GM18520 (cell line): Measurements from ENCODE around the gene VSX1.

ENCODE experiments used
- ATAC-seq: cut with Tn5 transposase; IDR thresholded peaks from one replicate; pipeline ENCODE4 v1.9.1; 2021; ENCODE audit not compliant: unreplicated experiment

Gene VSX1

DNA sequence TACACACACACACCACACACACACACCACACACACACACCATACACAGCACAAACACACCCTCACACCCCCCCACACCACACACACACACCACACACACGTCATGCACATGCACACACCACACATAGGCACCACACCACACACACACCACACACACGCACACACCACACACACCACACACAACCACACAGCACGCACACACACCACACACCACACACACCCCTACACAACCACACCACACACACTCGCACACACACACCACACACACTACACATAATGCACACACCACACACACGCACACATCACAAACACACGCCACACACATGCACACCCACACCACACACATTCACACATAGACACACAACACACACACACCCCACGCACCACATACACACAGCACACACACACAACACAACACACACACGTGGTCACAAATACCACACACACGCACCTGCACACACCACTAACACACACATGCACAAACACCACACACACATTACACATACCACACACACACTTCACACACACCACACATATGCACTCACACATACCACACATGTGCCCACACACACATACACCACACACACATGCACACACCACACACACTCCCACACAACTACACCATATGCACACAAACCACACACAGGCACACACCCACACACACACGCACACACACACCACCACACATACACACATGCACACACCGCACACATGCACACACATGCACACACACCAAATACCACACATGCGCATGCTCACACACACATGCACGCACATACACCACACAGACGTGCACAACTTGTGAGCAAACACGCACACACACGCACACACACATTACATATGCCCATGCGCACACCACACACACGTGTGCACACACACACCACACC lies 14.6 kb downstream of the VSX1 start:
- ATAC-seq, result no peak

DNA sequence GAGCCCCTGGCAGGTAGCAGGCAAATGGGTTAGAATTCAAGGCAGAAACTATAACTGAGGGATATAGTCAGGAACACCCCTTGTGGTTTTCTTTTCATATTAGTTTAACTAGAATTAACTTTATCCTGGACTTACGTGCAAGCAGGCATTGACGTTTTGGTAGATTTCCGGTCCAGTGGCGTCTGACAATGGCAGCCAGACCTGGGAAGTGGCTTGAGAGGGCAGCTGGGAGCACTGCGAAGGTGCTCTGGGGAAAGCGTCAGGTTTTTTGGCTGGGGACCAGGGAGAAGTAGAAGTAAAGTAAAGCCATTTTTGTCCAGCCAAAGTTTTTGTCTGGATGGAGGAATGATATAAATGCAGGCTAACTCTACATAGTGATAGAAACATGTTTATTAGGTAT lies 15.6 kb downstream of the VSX1 start:
- ATAC-seq, result no peak

DNA sequence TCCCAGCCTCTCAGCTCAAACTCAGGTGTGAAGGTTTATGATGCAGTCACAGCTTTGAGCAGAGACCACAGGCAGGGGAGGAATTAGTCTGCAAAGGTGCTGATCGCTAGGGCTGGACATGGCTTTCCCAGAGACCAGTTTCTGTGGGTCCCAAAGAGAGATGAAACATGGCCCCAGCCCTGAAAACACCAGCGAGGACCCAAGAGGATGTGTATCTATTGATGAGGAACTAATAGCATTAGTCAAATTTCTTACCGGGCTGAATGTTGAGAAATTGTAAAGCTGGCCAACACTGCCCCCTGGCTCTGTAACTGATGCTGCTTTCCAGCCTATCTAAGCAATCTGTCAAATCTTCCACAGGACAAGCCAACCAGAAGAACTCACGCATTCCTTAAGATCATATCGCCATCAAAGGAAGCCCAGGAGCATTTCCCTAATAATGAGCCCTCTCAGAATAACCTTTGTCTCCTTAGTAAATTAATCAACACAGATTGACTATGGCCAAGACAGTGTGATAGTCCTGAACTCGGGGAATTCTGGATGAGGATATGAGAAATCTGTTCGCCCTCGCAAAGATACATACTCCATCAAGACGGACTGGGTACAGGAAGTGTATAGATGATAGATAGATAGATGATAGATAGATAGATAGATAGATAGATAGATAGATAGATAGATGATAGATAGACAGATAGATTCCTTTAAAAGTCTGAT lies 16.2 kb downstream of the VSX1 start:
- no peak for ATAC-seq

DNA sequence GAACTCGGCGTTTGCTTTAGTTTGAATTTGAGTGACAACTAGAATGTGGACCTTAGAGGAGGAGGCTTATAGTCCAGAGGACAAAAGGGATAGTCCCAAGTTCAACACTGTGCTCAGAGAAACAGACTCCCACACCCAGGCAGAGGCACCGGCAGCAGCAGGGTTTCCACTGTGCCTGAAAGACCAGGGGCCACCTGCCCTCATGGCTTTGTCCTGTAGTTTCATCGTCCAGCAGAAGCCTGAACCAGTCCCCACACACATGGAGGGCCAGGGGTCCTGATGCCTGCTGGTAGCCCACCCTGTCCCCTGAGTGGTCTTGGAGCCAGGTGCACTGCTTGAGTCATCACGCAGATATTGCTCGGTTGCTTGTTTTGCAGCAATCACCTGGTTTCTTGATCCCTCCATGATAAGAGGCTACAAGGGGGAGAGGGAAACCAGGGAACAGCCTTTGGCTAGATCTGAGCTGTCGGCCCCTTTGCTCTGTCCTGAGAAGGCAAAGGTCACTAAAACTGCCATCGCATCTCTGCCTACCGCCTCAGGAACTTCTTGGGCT lies 16.8 kb downstream of the VSX1 start:
- no peak for ATAC-seq

DNA sequence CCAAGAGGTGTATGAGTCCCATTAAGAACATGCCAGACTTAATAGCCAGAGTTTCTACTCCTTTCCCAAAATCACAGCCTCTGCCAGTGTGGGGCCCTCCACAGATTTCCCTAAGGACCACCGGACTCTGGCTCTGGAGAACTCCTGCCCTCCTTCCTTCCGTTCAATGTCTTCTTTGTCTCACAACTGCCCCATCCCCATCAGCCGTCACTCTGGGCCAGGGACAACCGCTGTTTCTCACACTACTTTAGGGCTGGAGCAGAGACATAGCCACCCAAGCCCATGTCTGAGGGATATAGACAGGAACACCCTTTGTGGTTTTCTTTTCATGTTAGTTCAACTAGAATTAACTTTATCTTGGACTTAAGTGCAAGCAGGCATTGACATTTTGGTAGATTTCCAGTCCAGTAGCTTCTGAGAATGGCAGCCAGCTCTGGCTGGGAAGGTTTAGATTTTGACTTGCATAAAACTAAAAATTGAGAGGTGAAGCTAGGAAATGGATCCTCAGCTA lies 17.3 kb downstream of the VSX1 start:
- no peak for ATAC-seq

DNA sequence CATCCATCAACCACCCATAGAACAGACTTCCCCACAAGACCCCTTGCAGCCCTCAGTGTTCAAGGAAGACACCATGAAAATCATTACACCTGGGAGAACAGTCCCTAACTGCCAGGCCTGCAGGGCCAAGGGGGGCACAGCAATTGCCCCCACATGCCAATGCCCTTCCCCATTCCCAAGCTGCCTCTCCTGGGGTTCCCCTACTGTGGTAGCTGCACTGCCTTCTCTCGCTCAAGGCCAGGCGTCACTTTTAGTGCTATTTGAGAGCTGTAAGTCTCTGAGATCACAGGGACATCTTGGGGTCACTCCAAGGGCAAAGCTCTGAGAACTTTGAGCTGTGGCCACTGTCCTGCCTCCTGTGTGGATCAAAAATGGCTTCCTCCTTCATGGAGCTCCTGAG lies 18.0 kb downstream of the VSX1 start:
- ATAC-seq, result no peak

DNA sequence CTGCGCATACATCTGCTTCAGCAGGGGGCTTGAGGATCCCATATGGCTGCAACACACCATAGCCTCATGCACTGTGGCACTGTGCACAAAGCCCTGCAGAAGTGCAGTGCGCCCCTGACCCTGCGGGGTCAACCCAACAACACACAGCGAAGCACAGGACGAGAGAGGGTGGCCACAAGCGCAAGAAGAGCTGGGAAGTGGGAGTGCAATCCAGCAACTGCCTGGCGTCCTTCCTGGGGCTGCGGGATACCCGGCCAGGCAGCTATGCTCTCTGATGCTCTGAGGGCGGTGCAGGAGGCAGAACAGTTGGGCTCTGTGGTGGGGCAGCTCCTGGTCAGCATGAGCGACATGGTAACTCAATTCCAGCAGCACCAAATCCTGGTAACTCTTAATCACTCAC lies 18.4 kb downstream of the VSX1 start:
- no peak for ATAC-seq

DNA sequence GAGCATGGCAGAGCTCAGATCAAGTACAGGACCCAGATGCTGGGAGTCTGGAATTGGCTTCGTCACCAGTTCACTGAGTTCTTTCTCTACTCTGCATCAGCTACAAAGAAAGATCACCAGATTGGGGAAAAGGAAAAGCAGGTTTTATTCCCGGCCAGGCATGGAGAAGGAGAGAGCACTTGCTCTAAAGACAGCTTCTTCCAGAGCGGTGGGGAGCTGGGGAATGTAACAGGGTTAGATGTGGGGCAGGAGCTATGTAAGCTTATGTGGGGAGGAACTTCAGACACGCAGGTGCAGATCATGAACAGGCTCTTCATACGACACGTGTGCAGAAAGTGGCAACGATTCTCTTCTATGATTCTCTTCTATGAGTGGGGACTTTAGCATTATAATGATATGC lies 19.1 kb downstream of the VSX1 start:
- ATAC-seq, result no peak

DNA sequence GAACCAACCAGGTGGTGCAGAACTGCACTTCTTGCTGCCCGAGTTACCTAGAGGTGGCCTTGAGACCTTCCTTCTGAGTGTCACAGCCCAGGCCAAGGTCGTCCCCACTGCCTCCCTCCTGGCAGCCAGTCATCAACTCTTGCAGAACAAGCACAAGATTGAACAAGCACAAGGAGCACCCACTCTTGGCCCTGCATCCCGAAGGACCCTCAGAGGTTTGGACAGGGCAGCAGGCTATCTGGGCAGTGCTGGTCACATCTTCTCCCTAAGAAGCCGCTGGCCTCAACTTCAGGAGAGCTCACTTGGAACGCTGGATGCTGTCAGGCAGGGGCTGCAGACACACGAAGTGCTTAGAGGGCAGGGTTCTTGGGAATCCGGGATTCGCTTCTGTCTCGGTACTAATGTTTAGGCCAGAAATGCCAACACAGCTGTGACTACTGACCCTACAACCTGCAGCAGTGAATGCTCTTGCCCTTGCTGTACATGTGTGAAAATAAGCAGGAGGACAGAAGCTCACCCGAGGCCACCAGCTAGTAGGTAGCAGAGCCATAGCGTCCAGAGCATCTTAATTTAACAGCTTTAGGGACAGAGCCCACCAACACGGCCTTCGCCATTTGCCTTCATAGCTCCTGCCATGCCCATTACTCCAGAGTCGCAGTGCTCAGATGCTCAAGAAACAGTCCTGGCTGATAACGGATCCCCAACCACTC lies 20.0 kb downstream of the VSX1 start:
- ATAC-seq, result no peak

DNA sequence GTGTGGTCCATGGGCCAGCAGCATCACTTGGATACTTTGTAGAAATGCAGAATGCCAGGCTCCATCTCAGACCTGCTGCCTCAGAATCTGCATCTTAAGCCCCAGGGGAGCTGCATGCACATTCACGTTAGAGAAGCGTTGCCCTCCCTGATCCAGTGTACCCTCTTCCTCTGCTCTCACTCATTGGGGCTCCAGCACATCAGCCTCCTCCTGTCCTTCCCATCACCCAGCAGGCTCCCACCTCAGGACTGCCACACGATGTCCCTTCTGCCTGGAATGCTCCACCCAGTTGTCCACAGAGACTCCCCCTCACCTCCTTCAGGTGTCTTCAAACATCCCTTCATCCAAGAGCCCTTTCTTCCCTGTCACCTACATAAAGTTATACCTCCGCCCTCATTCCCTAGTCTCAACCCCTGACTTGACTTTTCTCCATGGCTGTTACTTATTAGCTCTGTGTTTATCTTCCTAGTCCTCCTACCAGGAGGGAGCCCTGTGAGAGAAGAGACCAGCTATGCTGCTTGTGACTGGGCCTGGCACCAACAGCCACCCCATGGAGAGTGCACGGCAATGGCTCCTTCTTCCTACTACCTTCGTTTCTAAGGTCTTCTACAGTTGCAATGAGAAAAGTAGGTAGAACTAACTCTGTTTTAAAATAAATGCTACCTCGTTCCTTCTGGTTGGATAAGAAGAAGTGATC lies 20.7 kb downstream of the VSX1 start:
- no peak for ATAC-seq

DNA sequence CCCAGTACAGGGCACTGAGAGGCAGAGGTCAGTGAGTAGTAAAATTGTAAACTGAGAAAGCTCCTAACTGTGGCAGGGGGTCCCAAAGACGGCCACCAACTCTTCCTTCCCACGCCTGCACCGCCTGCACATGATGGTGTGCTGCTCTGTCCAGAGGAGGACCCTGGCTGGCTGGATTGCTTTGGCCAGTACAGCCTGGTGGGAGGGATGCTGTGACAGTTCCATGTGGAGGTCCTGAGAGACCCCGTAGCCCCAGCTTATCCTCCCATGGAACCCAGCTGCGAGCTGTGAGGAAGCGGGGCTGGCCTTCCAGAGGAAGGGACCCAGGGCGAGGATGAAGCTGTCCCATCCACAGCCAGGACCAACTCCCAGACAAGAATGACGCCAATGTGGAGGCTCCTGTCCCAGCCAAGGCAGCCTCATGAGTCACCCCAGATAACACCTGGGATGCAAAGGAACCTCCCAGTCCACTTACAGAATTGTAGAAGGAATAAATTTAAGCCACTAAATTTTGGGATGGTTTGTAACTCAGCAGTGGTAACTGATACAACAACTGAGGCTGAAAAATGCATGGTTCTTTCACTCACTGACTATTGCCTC lies 22.0 kb downstream of the VSX1 start:
- ATAC-seq, result no peak

DNA sequence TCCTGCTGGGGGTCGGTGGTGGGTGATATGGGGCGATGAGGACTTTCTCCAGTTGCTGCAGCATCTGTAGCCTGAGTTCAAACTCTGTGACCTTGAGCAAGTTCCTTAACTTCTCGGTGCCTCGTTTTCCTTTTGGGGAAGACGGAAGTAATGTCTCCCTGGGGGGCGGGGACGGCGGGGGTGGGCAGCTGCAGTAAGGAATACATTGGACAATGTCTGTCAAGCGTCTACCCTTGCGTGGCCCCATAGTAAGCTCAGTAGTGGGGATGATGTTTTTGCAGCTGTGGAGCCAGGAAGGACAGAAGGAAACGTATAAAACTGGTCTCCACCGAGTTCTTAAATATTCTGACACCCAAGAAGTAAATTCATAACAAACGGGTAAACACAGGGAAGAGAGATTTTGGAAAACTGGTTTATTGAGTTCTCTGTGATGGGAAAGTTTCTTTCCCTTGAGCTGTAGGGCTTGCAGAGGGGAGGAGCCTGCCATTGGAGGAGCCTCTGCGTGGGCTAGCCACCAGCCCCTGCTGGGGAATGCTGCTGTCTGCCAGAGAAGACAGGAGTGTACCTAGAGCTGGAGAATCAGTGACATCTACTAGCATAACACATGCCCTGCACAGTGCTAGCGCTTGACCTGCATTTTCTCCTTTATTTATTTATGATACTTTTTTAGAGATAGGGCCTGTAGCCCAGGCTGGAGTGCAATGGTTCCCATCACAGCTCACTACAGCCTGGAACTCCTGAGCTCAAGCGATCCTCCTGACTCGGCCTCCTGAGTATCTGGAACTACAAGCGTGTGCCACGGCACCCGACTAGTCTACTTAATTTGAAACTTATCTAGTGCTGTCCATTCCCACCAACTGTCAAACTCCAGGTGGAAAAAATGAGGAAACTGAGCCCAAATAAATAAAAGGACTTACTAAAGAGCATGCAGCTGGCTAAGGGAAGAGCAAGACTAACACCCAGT lies 22.8 kb downstream of the VSX1 start:
- ATAC-seq, result no peak

DNA sequence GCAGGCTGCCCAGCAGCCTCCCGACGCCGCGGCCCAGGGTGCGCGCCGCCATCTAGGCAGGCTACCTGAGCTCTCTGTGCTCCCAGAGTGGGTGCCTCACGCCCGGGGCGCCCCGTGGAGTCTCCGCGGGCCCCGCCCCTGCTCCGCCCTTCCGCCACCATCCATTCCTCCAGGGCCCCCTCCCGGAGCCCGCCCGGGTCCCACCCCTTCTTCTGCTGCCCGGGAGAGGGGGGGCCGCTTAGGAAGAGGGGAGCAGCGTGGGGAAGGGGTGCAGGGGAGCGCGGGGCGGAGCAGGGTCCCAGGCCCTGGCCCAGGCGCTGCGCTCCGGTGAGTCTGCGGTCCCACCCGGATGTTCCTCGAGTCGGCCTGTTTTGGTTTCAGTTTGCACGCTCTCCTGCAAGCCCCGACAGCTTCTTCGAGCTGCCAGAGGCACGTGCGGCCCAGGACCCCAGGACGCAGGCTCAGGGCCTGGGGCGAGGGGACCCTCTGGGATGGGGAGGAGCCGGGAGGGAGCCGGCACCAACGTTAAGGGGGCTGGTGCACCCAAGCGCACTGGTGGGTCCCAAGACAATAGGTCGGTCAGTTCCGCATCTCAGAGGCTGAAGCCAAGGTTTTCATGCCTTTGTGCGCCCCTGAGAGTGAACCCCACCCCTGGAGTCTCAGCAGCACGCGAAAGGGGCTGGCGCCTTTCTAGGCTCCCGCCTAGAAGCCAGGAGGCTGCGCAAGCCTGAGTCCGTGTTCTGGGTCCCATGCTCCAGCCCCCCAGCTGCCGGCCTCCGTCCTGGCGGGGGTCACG lies 23.7 kb downstream of the VSX1 start, which contains the start of gene ACSS1:
ACSS1 (minus strand) TSS at position 89 of the 796 bp plus-strand sequence; CDS start at position 52, 37 bp downstream.
- peak; percentile 32 for ATAC-seq

DNA sequence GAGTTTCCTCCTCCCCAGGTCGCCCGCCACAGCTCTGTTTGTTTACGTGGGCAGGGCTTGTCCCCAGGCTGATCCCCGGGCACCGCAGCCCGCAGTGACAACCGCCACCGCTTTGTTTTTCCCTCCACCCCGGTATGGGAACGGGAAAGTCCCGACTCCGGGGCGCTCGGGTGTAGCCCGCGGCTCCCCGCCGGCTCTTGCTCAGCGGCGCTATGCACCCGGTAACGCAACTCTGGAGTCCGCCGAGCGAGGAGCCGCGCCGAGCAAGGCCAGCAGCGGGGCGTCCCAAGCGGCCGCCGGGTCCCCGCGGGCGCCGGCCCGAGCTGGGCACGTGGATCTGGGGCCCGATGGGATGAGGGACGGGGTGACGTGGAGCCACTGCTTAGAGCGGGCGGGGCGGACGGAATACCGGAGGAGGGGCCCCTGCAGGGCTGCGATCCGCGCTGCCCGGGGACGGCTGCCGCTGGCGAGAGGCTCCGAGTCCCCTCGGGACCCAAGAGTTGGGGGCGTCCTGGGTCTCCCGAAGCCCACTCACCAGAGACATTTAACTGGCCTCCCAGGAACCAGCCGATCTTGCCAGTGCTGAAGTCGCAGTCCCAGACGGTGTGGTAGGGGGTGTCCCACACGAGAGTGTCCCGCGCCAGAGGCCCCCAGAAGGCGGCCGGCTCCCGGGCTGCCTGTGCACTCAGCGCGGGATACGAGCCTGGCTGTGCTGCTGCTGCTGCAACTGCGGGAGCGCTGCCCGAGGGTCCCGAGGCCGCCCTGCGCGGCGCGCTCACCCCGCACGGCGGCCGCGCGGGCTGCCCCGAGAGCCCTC lies 24.5 kb downstream of the VSX1 start:
- ATAC-seq, result peak; percentile 27

DNA sequence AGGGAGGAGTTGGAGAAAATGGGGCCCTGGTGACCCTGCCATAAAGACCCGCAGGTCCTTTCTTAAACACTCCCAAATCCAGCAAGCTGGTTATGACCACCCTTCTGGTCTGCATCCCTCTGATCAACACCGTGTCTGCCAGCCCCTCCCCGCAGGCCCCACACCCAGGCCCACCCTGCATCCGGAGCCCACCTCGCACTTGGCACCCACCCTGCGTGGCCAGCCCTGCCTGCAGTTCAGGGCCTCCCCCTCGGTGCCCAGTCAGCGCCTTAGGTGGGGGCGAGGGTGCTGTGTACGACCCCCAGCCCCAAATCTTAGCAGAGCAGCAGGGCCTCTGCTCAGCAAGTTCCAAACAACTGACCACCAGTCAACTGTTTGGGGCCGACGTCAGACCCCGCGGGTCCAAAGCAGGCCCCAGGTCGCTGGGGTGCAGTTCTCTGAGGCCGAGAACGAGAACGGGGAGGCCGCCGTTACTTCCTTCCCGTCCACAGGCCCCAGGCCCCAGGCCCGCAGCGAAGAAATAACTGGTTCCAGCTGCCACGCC lies 25.2 kb downstream of the VSX1 start:
- no peak for ATAC-seq

DNA sequence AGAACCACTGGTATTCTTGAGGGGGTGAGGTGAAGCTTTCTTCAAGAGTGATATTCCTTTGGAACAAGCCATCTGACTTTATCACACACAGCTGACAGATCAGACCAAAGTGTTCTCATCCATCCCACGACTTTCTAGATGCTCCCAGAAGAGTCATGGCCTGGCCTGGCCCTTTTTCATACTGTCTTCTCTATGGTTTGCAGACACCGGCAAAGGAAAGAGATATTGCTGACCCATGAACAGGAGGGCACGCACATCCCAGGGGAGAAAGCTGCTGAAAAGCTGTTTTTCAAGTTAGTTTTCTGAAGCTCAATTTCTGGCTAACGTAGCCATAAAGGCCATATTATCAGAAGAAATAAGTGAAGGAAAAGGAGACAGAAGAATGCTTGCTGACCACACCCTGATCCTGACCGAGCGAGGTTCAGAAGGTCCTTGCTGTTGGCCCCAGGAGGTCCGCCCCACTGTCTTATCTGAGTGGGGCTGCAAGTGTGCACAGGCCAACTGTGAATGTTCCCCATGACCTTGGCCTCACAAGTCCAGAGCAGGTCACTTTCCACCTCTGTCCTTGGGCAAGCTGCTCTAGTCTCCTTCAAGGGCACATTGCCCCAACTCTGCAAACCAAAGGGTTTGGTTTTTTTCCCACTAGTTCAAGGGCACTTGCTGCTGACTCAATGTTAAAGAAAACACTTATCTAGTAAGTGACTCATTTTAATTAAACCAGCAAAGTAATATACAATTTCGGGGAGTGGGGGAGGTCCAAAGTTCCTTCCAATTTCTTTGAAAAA lies 26.0 kb downstream of the VSX1 start:
- ATAC-seq, result no peak
